ENCODE measurements around the gene CMTM4.
A peak's percentile ranks its signal among the peaks of the same experiment; 100 is the strongest.

CMTM4 gene

DNA sequence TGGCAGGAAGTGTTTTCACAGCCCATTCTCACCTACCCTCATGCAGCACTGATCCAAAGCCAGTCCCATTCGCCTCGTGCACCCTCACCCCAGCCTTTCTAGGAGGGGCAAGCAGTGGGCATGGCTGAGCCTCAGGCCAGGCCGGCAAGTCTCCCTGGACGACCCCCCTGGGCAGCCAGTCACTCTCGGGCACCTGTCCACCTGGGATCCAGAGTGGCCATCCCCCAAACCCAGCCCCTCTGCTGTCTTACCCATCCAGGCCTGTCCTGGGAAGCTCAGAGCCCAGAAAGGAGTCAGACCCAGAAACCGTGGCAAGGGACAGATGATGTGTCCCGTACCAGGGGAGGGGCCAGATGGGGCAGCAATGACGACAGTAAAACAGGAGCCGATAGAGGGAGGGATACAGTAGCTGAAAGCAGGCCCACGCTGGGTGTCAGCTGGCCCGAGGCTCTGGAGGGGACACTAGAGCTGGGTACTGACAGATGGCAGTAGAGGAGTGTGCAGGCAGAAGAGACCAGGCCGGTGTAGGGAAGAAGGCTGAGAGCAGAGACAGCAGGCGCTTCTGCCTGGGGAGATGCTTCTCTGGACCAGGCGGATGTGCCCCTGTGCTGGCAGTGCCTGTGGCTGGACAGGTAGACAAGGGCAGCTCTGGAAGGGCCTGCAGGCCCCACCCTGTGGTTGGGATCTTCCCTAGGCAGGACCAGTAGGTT is 86.3 kb downstream of the CMTM4 start:
- CTCF ChIA-PET, result interaction anchor here (1.0 kb wide), 1 partner anchor 41 kb away, joined by 4 read pairs; no protein-coding TSS in a partner anchor

DNA sequence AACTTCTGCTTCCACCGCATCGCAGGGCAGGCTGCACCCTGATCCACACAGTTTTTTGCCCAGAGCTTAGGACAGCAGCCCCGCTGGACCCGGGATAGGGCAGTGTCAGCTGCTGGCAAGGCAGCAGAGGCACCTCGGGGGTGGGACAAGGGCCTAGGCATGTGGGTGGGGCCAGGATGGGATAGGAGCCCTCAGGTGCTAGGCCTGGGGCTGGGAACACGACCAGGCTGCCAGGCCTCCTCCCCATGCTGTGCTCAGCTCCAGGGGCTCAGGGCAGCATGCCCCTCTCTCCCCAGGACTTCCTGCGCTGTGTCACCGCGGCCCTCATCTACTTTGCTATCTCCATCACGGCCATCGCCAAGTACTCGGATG is 87.4 kb downstream of the CMTM4 start:
- POLR2A ChIA-PET (ENCODE audit: low non-redundant PET), result interaction anchor here (1.0 kb wide), 1 partner anchor 10 kb away, joined by 3 read pairs; no protein-coding TSS in a partner anchor
- H3K27ac ChIP-seq, result peak overlapping the region; percentile 88
- CTCF ChIA-PET, result interaction anchor here (0.6 to 2.6 kb wide), 18 partner anchors 9 to 1415 kb away, joined by 3 to 20 read pairs (median 4); no protein-coding TSS in a partner anchor
- DNase-seq (ENCODE audit: low spot score), result no peak
- TF ChIP-seq, protein P1, sequence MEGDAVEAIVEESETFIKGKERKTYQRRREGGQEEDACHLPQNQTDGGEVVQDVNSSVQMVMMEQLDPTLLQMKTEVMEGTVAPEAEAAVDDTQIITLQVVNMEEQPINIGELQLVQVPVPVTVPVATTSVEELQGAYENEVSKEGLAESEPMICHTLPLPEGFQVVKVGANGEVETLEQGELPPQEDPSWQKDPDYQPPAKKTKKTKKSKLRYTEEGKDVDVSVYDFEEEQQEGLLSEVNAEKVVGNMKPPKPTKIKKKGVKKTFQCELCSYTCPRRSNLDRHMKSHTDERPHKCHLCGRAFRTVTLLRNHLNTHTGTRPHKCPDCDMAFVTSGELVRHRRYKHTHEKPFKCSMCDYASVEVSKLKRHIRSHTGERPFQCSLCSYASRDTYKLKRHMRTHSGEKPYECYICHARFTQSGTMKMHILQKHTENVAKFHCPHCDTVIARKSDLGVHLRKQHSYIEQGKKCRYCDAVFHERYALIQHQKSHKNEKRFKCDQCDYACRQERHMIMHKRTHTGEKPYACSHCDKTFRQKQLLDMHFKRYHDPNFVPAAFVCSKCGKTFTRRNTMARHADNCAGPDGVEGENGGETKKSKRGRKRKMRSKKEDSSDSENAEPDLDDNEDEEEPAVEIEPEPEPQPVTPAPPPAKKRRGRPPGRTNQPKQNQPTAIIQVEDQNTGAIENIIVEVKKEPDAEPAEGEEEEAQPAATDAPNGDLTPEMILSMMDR (conservative IDR thresholded peaks at IDR 0.05; ENCODE audit: low read depth), result no peak

More for the DNA sequence above, 86.3 kb downstream of the CMTM4 start:
- no peak for DNase-seq (ENCODE audit: low spot score)
- peak overlapping the region; percentile 88 for H3K27ac ChIP-seq
- POLR2A ChIA-PET (ENCODE audit: low non-redundant PET), result no interaction called here
- TF ChIP-seq, protein P1 (conservative IDR thresholded peaks at IDR 0.05; ENCODE audit: low read depth), result no peak

DNA sequence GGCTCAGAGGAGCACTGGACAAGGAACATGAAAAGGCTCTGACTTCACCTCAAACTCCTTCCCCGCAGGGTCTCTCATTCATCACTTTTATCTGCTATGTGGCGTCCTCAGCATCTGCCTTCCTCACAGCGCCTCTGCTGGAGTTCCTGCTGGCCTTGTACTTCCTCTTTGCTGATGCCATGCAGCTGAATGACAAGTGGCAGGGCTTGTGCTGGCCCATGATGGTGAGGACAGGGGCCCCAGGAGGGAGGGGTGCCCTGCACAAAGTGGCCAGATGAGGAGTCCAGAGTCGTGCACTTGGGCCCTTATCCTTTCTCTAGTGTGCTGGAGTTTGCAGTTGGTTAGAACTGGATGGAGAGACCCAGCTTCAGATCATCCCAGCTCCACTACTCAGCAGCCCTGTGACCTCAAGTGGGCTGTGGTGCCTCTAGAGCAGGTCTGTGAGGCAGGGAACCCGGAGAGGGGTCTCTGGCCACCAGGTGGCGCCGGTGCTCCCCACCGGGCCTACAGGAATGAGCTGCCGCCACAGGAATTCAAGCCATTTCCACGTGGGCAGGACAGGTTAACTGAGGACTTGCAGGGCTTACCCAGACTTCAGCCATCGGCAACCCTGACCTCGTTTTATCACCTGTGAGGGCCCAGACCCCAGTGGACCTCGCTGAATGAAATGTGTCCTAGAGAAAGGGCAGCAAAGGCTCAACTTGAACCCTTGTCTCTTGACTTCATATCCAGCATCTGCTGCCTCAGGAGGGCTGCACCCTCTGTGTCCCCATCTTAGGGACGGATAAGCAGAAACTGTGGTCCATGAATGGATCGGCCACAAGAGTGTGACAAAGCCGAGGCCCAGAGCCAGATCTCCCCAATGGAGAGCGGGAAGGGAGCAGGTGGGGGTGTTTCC is 88.1 kb downstream of the CMTM4 start:
- peak; percentile 93 for DNase-seq (ENCODE audit: low spot score)
- ChIA-PET POLR2A (ENCODE audit: low non-redundant PET) (interaction anchor here (1.0 kb wide), 1 partner anchor 10 kb away, joined by 3 read pairs; no protein-coding TSS in a partner anchor), CTCF (interaction anchor here (0.6 to 2.6 kb wide), 20 partner anchors 9 to 1415 kb away, joined by 3 to 20 read pairs (median 4); no protein-coding TSS in a partner anchor)
- TF ChIP-seq, protein P1 (conservative IDR thresholded peaks at IDR 0.05; ENCODE audit: low read depth), result peak; percentile 92
- peak overlapping the region; percentile 88 for H3K27ac ChIP-seq

DNA sequence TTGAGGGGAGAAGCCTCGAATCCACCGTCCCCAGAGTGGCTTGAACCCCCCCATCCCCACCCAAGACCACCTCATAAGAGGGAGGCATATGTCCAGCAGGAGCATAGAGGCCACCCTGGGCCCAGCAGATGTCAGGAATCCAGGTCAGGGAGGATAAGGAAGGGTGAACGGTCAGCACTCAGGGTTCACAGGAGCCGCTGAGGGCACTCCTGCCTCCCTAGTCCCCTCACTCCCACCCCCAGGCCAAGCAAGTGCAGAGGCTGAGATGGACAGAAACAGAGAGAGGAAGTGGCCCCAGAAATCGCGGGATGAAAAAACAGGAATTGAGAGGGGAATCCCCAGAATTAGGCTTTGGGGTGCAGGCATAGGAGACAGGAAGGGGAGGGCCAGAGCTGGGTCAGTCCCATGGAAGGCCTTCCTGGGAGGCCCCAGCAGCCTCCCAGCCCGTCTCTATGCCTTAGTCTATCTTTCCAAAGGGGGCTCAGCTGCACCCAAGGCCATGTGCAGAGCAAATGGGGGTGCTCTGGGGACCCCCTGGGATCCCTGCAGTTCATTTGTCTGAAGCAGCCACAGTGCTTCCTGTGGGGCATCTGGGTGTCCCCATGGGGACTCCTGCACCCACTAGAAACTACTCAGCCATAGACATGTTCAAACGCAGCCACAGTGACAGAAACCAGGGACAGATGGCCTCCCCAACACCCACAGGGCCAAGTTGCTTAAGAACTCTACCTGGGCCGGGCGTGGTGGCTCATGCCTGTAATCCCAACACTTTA is 90.4 kb downstream of the CMTM4 start:
- TF ChIP-seq, protein P1 (conservative IDR thresholded peaks at IDR 0.05; ENCODE audit: low read depth), result no peak
- H3K27ac ChIP-seq, result peak overlapping the region; percentile 88
- no peak for DNase-seq (ENCODE audit: low spot score)
- CTCF ChIA-PET, result no interaction called here
- POLR2A ChIA-PET (ENCODE audit: low non-redundant PET), result no interaction called here

DNA sequence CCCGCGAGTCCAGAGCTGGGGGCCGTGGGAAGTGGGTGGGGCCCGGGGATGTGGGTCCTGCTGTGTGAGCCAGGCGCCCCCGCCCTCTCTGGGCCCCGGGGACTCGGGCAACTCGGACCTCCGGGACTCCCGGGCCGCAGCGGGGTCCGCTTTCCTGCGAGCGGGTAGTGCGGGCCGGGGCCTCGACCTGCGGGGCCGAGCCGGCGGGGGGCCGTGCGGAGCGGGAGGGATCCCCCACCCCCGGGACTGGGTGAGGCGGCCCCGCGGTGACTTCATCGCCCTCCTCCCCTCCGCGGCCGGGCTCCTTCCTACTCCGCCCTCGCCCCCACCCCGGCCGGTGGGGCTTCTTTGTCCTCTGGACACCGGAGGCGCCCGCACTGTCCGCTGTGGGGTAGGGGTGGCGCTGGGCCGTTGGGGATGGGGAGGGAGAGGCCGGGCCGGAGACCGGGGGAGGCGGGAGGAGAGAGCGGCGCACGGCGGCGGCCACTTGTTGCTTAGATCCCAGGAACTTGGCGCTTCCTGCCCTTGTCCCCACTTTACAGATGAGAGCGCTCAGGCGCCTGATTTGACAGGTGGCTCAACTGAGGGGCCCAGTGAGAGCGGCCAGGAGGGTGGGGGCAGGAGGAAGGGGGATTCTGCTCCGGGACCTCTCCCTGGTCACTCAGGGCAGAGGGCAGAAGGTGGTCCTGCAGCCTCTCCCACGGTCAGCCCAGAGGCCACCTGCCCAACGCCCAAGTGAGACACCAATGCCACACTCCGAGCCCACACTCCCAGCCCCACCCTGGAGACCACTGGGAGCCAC is 91.2 kb downstream of the CMTM4 start:
- peak; percentile 30 for DNase-seq (ENCODE audit: low spot score)
- CTCF ChIA-PET, result interaction anchor here (0.6 to 0.7 kb wide), 2 partner anchors 56 to 187 kb away, joined by 3 read pairs; no protein-coding TSS in a partner anchor
- TF ChIP-seq, protein P1 (conservative IDR thresholded peaks at IDR 0.05; ENCODE audit: low read depth), result no peak; the same call in 1 of the 2 replicates
- H3K27ac ChIP-seq, result peak overlapping the region; percentile 88
- POLR2A ChIA-PET (ENCODE audit: low non-redundant PET), result no interaction called here

All from RWPE1 (cell line).